NCI-H524 (cell line): ENCODE measurements around the gene DRC3.
A peak's percentile ranks its signal among the peaks of the same experiment; 100 is the strongest.
"Not testable (repeated sequence)": the region's sequence is repeated elsewhere in the genome, so short reads cannot be mapped to it uniquely, and the experiment has no call there.

Source experiments
- DNase-seq, 2 experiments: peaks; one replicate each; lab custom pipeline; 2025; lab: John Stamatoyannopoulos, UW

DRC3 gene

GRCh38 chr17:17972126-17972951 lies at the start of gene DRC3, which contains the start of gene TOM1L2:
Gene DRC3, plus strand, starts transcription at chr17:17972862. Its CDS starts 4,737 bp downstream, at chr17:17977599.
Gene TOM1L2, minus strand, starts transcription at chr17:17972400. Its CDS starts 87 bp downstream, at chr17:17972313.
- peak; percentile 99 to 100 for DNase-seq

- no peak for DNase-seq
These were observed 48.4 kb upstream of the DRC3 start for GRCh38 chr17:17924131-17924856.

- no peak for DNase-seq
These were observed 47.8 kb upstream of the DRC3 start for GRCh38 chr17:17924857-17925250.

GRCh38 chr17:17926036-17926435 lies 46.6 kb upstream of the DRC3 start:
- DNase-seq, result no peak

- no peak for DNase-seq
These were observed 45.7 kb upstream of the DRC3 start for GRCh38 chr17:17926840-17927449.

GRCh38 chr17:17928398-17929287 lies 44.0 kb upstream of the DRC3 start:
- no peak for DNase-seq

- no peak for DNase-seq
These were observed 42.8 kb upstream of the DRC3 start for GRCh38 chr17:17929655-17930380.

- no peak for DNase-seq
These were observed 42.0 kb upstream of the DRC3 start for GRCh38 chr17:17930674-17931073.

GRCh38 chr17:17931159-17931558 lies 41.5 kb upstream of the DRC3 start:
- no peak for DNase-seq

- no peak for DNase-seq
These were observed 38.9 kb upstream of the DRC3 start for GRCh38 chr17:17933775-17934174.

- no peak for DNase-seq
These were observed 38.4 kb upstream of the DRC3 start for GRCh38 chr17:17934214-17934613.

GRCh38 chr17:17934806-17935205 lies 37.9 kb upstream of the DRC3 start:
- no peak for DNase-seq

GRCh38 chr17:17935321-17936271 lies 37.1 kb upstream of the DRC3 start:
- DNase-seq, result no peak

- DNase-seq, result no peak
These were observed 35.3 kb upstream of the DRC3 start for GRCh38 chr17:17937201-17937853.

GRCh38 chr17:17937958-17938357 lies 34.7 kb upstream of the DRC3 start:
- no peak for DNase-seq

GRCh38 chr17:17938388-17939107 lies 34.1 kb upstream of the DRC3 start:
- DNase-seq, result no peak

- DNase-seq, result not testable (repeated sequence)
These were observed 32.7 kb upstream of the DRC3 start for GRCh38 chr17:17939941-17940340.

GRCh38 chr17:17940441-17940911 lies 32.2 kb upstream of the DRC3 start:
- peak; percentile 54 to 77 for DNase-seq
